GM12872 (cell line): ENCODE measurements around the gene AKAP13.

Experiments
- CTCF ChIP-seq: IDR thresholded peaks from 3 replicates; pipeline ENCODE4 v1.5.1; 2011; ENCODE audit warnings: low read depth, mild to moderate bottlenecking, low read length, moderate library complexity; ENCODE audit not compliant: insufficient read depth

The AKAP13 gene

GRCh38 chr15:85336880-85337279 is 43.5 kb upstream of the AKAP13 start:
- TF ChIP-seq CTCF: no peak

- TF ChIP-seq CTCF: no peak
These were observed 42.9 kb upstream of the AKAP13 start for GRCh38 chr15:85337425-85338074.

GRCh38 chr15:85340321-85340665 is 40.1 kb upstream of the AKAP13 start:
- TF ChIP-seq CTCF: no peak

GRCh38 chr15:85340852-85341251 is 39.6 kb upstream of the AKAP13 start:
- TF ChIP-seq CTCF: no peak

GRCh38 chr15:85350395-85350794 is 30.0 kb upstream of the AKAP13 start:
- TF ChIP-seq CTCF: no peak

GRCh38 chr15:85351965-85352364 is 28.4 kb upstream of the AKAP13 start:
- no peak for TF ChIP-seq CTCF

- no peak for TF ChIP-seq CTCF
These were observed 26.9 kb upstream of the AKAP13 start for GRCh38 chr15:85353516-85353915.
